ENCODE measurements around the gene IFT27.
A peak's percentile ranks its signal among the peaks of the same experiment; 100 is the strongest.
"Not testable (repeated sequence)": the region's sequence is repeated elsewhere in the genome, so short reads cannot be mapped to it uniquely, and the experiment has no call there.

IFT27 gene

GRCh38 chr22:36765131-36765942, 10.6 kb downstream of the IFT27 start:
- no peak for DNase-seq (ENCODE audit: low read depth in 2 of 2)

DNA sequence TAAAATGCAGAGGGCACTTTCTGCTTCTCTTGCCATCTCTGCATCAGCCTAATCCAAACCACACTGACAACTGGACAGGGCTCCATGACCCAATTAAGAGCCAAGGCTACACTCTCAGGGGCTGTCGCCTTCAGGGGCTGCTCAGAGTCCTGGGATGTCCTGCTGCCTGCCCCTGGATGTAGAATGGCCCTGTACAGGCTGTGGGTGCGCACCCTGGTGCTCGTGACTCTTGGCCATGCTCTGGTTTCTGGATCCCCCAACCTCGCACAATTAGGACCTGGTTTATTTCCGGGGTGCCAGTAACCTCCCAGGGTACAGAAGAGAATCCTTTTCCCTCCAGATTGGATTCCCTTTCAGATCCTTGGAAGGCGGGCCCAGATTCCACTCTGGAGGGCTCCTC, 11.3 kb downstream of the IFT27 start:
- no peak for DNase-seq (ENCODE audit: low read depth in 2 of 2)

GRCh38 chr22:36764060-36764459, 11.9 kb downstream of the IFT27 start:
- no peak for DNase-seq (ENCODE audit: low read depth in 2 of 2)

- DNase-seq (ENCODE audit: low read depth in 2 of 2): no peak
These were observed 12.3 kb downstream of the IFT27 start for GRCh38 chr22:36763576-36763975.

- no peak for DNase-seq (ENCODE audit: low read depth in 2 of 2)
These were observed 13.1 kb downstream of the IFT27 start for GRCh38 chr22:36762687-36763260.

- no peak for DNase-seq (ENCODE audit: low read depth in 2 of 2)
These were observed 14.2 kb downstream of the IFT27 start for GRCh38 chr22:36761553-36762240.

DNA sequence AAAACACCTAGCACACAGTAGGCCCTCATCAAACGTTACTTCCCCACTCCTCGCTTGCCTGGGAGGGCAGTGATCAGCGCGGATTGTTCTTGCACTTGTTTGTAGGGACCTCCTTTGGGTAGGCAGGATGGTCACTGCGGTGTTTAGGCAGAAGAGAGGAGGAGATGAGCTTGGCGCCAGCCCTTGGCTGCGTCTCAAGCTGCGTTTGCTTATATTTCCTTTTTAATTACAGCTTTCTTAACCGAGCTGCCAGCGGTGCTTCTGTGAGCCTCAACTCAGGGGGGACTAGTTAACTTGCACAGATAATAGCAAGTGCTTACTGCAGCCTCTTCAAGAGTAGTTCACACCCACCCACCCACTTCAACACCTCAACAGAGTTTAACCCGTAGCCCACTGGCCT, 15.1 kb downstream of the IFT27 start:
- DNase-seq (ENCODE audit: low read depth in 2 of 2): no peak

GRCh38 chr22:36759481-36760159, 16.3 kb downstream of the IFT27 start:
- no peak for DNase-seq (ENCODE audit: low read depth in 2 of 2)

DNA sequence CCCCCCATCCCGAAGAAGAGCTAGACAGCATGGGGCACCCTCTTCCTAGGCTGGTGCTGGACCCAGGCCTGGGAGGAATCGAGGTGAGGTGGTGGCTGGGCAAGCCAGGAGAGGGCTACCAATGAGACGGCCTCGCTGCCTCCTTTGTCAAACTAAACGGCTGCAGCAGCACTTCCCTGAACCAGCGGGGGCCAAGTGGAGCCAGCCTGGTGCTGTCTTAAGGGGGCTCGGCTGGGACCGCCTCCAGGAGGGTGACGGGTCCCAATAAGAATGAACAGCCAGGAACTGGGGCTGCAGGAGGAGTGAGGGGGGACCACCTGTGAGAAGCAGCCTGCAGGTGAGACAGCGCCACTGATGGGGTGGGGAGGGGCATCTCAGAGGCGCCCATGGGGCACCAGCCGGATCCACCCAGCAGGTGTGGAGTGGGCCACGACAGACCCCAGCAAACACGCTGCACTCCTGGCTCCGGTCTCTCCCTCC, 17.1 kb downstream of the IFT27 start:
- DNase-seq (ENCODE audit: low read depth in 2 of 2): no peak

- peak; percentile 62 to 73 for DNase-seq (ENCODE audit: low read depth in 2 of 2)
These were observed 18.2 kb downstream of the IFT27 start for GRCh38 chr22:36757668-36758211.

GRCh38 chr22:36756746-36757655, 18.9 kb downstream of the IFT27 start:
- no peak for DNase-seq (ENCODE audit: low read depth in 2 of 2)

GRCh38 chr22:36756031-36756430, 19.9 kb downstream of the IFT27 start:
- DNase-seq (ENCODE audit: low read depth in 2 of 2): no peak

- no peak for DNase-seq (ENCODE audit: low read depth in 2 of 2)
These were observed 20.6 kb downstream of the IFT27 start for GRCh38 chr22:36755316-36755715.

DNA sequence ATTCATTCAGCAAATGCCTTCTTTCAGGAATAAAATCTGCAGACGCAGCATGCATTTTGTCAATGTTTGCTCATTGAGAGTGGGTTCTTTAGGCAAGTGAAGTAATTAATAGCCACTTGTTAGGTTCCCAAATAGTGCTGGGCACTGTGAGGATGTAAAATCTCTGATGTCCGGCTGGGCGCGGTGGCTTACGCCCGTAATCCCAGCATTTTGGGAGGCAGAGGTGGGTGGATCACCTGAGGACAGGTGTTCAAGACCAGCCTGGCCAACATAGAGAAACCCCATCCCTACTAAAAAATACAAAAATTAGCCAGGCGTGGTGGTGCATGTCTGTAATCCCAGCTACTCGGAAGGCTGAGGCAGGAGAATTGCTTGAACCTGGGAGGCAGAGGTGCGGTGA, 21.0 kb downstream of the IFT27 start:
- not testable (repeated sequence) for DNase-seq (ENCODE audit: low read depth in 2 of 2)

GRCh38 chr22:36753916-36754315, 22.0 kb downstream of the IFT27 start:
- no peak for DNase-seq (ENCODE audit: low read depth in 2 of 2)

GRCh38 chr22:36753120-36753802, 22.7 kb downstream of the IFT27 start:
- DNase-seq (ENCODE audit: low read depth in 2 of 2): no peak

- DNase-seq (ENCODE audit: low read depth in 2 of 2): no peak
These were observed 29.4 kb downstream of the IFT27 start for GRCh38 chr22:36746375-36746970.

- no peak for DNase-seq (ENCODE audit: low read depth in 2 of 2)
These were observed 30.5 kb downstream of the IFT27 start for GRCh38 chr22:36745301-36745995.

- no peak for DNase-seq (ENCODE audit: low read depth in 2 of 2)
These were observed 31.1 kb downstream of the IFT27 start for GRCh38 chr22:36744791-36745190.

Data from activated CD4-positive, alpha-beta T cell treated with anti-CD3 and anti-CD28 coated beads for 24 hours (primary cell).